H9 (cell line): Measurements from ENCODE around the gene PTPRN2. TPM values are rescaled to one million over a fixed set of nuclear protein-coding genes. Genes with fewer than 3 reads are reported as not detected.

Experiments used
- DNase-seq: peaks from one replicate; pipeline ENCODE4 v3.0.0-alpha.2; 2017
- H2AFZ ChIP-seq: one replicate; pipeline ENCODE4 v1.6.1; 2013; ENCODE audit warnings: mild to moderate bottlenecking, low read length, control low read depth, moderate library complexity
- H2AK5ac ChIP-seq: 2 replicates; pipeline ENCODE4 v1.6.1; 2013; ENCODE audit warnings: low read length, control low read depth, mixed read lengths; ENCODE audit not compliant: insufficient read length
- H2BK120ac ChIP-seq: one replicate; pipeline ENCODE4 v1.6.1; 2013; ENCODE audit warnings: low read depth, mild to moderate bottlenecking, low read length, control low read depth, inconsistent platforms; ENCODE audit not compliant: poor library complexity, severe bottlenecking
- H2BK12ac ChIP-seq: 2 replicates; pipeline ENCODE4 v1.6.1; 2013; ENCODE audit warnings: low read length, control low read depth, mixed read lengths, low read depth; ENCODE audit not compliant: insufficient read length
- H2BK15ac ChIP-seq: 2 replicates; pipeline ENCODE4 v1.6.1; 2013; ENCODE audit warnings: low read depth, low read length, control low read depth
- H2BK20ac ChIP-seq: one replicate; pipeline ENCODE4 v1.6.1; 2013; ENCODE audit warnings: low read depth, mild to moderate bottlenecking, low read length, control low read depth, inconsistent platforms; ENCODE audit not compliant: poor library complexity, severe bottlenecking
- H2BK5ac ChIP-seq: 2 replicates; pipeline ENCODE4 v1.6.1; 2013; ENCODE audit warnings: low read length, control low read depth, mixed read lengths; ENCODE audit not compliant: insufficient read length
- H3K14ac ChIP-seq: 2 replicates; pipeline ENCODE4 v1.6.1; 2013; ENCODE audit warnings: low read length, control low read depth; ENCODE audit not compliant: insufficient read depth
- H3K18ac ChIP-seq: 2 replicates; pipeline ENCODE4 v1.6.1; 2013; ENCODE audit warnings: low read depth, mild to moderate bottlenecking, mixed read lengths, low read length, control low read depth; ENCODE audit not compliant: insufficient read length
- H3K23ac ChIP-seq: 2 replicates; pipeline ENCODE4 v1.6.1; 2013; ENCODE audit warnings: low read length, control low read depth, mixed read lengths, low read depth; ENCODE audit not compliant: insufficient read length
- H3K23me2 ChIP-seq: 2 replicates; pipeline ENCODE4 v1.6.1; 2013; ENCODE audit warnings: low read depth, mild to moderate bottlenecking, mixed read lengths, low read length, control low read depth; ENCODE audit not compliant: insufficient read length, poor library complexity, severe bottlenecking
- H3K27ac ChIP-seq: 2 replicates; pipeline ENCODE4 v1.5.1; 2013; ENCODE audit warnings: low read length, control low read depth, mixed read lengths, low read depth; ENCODE audit not compliant: insufficient read length
- H3K27me3 ChIP-seq: 2 replicates; pipeline ENCODE4 v1.6.1; 2013; ENCODE audit warnings: low read length, control low read depth, inconsistent platforms; ENCODE audit not compliant: insufficient read depth
- H3K4ac ChIP-seq: 2 replicates; pipeline ENCODE4 v1.6.1; 2013; ENCODE audit warnings: low read depth, mild to moderate bottlenecking, control low read depth, inconsistent platforms, low read length, moderate library complexity
- H3K4me1 ChIP-seq: 2 replicates; pipeline ENCODE4 v1.6.1; 2013; ENCODE audit warnings: low read length, control low read depth, inconsistent platforms; ENCODE audit not compliant: insufficient read depth
- H3K4me2 ChIP-seq: 2 replicates; pipeline ENCODE4 v1.6.1; 2013; ENCODE audit warnings: low read length, control low read depth, mixed read lengths; ENCODE audit not compliant: insufficient read length, insufficient read depth
- H3K56ac ChIP-seq: 2 replicates; pipeline ENCODE4 v1.6.1; 2013; ENCODE audit warnings: low read depth, mild to moderate bottlenecking, mixed read lengths, low read length, control low read depth; ENCODE audit not compliant: insufficient read length
- H3K79me1 ChIP-seq: 2 replicates; pipeline ENCODE4 v1.6.1; 2013; ENCODE audit warnings: low read depth, mild to moderate bottlenecking, moderate library complexity, low read length, control low read depth, inconsistent platforms; ENCODE audit not compliant: insufficient read depth, poor library complexity, severe bottlenecking
- H3K79me2 ChIP-seq: 2 replicates; pipeline ENCODE4 v1.6.1; 2013; ENCODE audit warnings: low read length, control low read depth, inconsistent platforms; ENCODE audit not compliant: insufficient read depth
- H3K9ac ChIP-seq: 2 replicates; pipeline ENCODE4 v1.6.1; 2013; ENCODE audit warnings: low read length, control low read depth, mixed read lengths; ENCODE audit not compliant: insufficient read length; ENCODE audit errors: extremely low read depth
- H3K9me3 ChIP-seq: one replicate; pipeline ENCODE4 v1.6.1; 2013; ENCODE audit warnings: low read depth, low read length, inconsistent platforms; ENCODE audit not compliant: control insufficient read depth
- H3T11ph ChIP-seq: one replicate; pipeline ENCODE4 v1.6.1; 2013; ENCODE audit warnings: mild to moderate bottlenecking, low read length, control low read depth, inconsistent platforms
- H4K20me1 ChIP-seq: one replicate; pipeline ENCODE4 v1.6.1; 2013; ENCODE audit not compliant: control insufficient read depth, insufficient read length, insufficient read depth
- H4K5ac ChIP-seq: 2 replicates; pipeline ENCODE4 v1.6.1; 2013; ENCODE audit warnings: low read depth, mild to moderate bottlenecking, mixed read lengths, low read length, control low read depth; ENCODE audit not compliant: insufficient read length
- H4K8ac ChIP-seq: replicated peaks from 2 replicates; pipeline ENCODE4 v1.6.1; 2013; ENCODE audit warnings: low read length, control low read depth, mixed read lengths, low read depth; ENCODE audit not compliant: insufficient read length
- H4K91ac ChIP-seq: 2 replicates; pipeline ENCODE4 v1.6.1; 2013; ENCODE audit warnings: low read depth, mild to moderate bottlenecking, moderate library complexity, mixed read lengths, low read length, control low read depth; ENCODE audit not compliant: insufficient read length
- H3K27ac Mint-ChIP-seq, 3 experiments: 2 replicates in 2 of 3; 3 replicates in 1 of 3; pipeline ENCODE4 v1.8.0; 2020 to 2021; ENCODE audit warnings: mixed read lengths in 3 of 3, mild to moderate bottlenecking in 1 of 3, moderate library complexity in 1 of 3
- H3K27me3 Mint-ChIP-seq: 2 replicates; pipeline ENCODE4 v1.8.0; 2021; ENCODE audit warnings: low read depth, mild to moderate bottlenecking, moderate library complexity, mixed read lengths
- H3K36me3 Mint-ChIP-seq, 3 experiments: 2 replicates in 2 of 3; 3 replicates in 1 of 3; pipeline ENCODE4 v1.8.0; 2020 to 2021; ENCODE audit warnings: low read depth in 3 of 3, mixed read lengths in 3 of 3; ENCODE audit not compliant: insufficient read depth in 1 of 3
- H3K4me1 Mint-ChIP-seq, 2 experiments: 2 replicates each; pipeline ENCODE4 v1.8.0; 2020; ENCODE audit warnings: mixed read lengths in 2 of 2
- H3K4me3 Mint-ChIP-seq, 2 experiments: 2 replicates in 1 of 2; 3 replicates in 1 of 2; pipeline ENCODE4 v1.8.0; 2020 to 2021; ENCODE audit warnings: mild to moderate bottlenecking in 2 of 2, mixed read lengths in 2 of 2, moderate library complexity in 1 of 2
- H3K9me3 Mint-ChIP-seq, 2 experiments: 2 replicates in 1 of 2; 3 replicates in 1 of 2; pipeline ENCODE4 v1.8.0; 2020; ENCODE audit warnings: mild to moderate bottlenecking in 2 of 2, mixed read lengths in 2 of 2, moderate library complexity in 1 of 2
- CTCF ChIP-seq: fragments of 200-600 bp; sonication (generic); conservative IDR thresholded peaks from 3 replicates; pipeline ENCODE4 v1.8.0; 2021; ENCODE audit warnings: antibody characterized with exemption, mild to moderate bottlenecking
- WGBS: extraction: QIAGEN DNeasy Blood & Tissue Kit; methylation state at CpG from one replicate; pipeline ENCODE4 v1.1.7; 2013; ENCODE audit warnings: missing lambda C conversion rate, low lambda C conversion rate, mixed read lengths; ENCODE audit not compliant: insufficient read length; ENCODE audit errors: extremely low coverage; 5-methylcytosine and 5-hydroxymethylcytosine counted together
- total RNA-seq: library from RNA; stranded (reverse); gene quantifications from 2 replicates; pipeline ENCODE4 v1.2.1, GENCODE V29; 2021

The PTPRN2 gene
- total RNA-seq, 1 experiment from 2014 or later: 5.2 TPM

GRCh38 chr7:158117341-158118222 is 470.0 kb downstream of the PTPRN2 start:
- H2AFZ ChIP-seq: no peak overlapping the region
- H3K4me2 ChIP-seq: no peak overlapping the region
- TF ChIP-seq CTCF: no peak
- no peak overlapping the region for H4K91ac ChIP-seq
- H2BK120ac ChIP-seq: no peak overlapping the region
- H2AK5ac ChIP-seq: no peak overlapping the region
- no peak overlapping the region for H2BK20ac ChIP-seq
- H3K23me2 ChIP-seq: no peaks in the 10 kb centered on the region
- no peaks in the 10 kb centered on the region for H3K79me1 ChIP-seq
- H4K20me1 ChIP-seq: no peaks in the 10 kb centered on the region
- no peak overlapping the region for H3K56ac ChIP-seq
- no peak overlapping the region for H3K27ac ChIP-seq
- no peaks in the 10 kb centered on the region for H3K79me2 ChIP-seq
- H2BK12ac ChIP-seq: no peak overlapping the region
- no peak overlapping the region for H3K23ac ChIP-seq
- no CpG with 5 or more reads among the region's 1 CpG for WGBS
- no peak for DNase-seq
- Mint-ChIP-seq H3K27me3 (peaks cover 4% of the 10 kb centered on the region), H3K4me3 (no peak overlapping the region), H3K36me3 (peaks cover 3 to 9% (median 6%) of the 10 kb centered on the region in 3 experiments), H3K27ac (no peak overlapping the region), H3K9me3 (peaks cover 31 to 36% of the 10 kb centered on the region in 2 experiments), H3K4me1 (no peaks in the 10 kb centered on the region)
- no peaks in the 10 kb centered on the region for H3K4me1 ChIP-seq
- H3K14ac ChIP-seq: no peak overlapping the region
- H3K4ac ChIP-seq: no peak overlapping the region
- H2BK15ac ChIP-seq: no peak overlapping the region
- H2BK5ac ChIP-seq: no peak overlapping the region
- no peak overlapping the region for H3K18ac ChIP-seq
- H3K27me3 ChIP-seq: no peaks in the 10 kb centered on the region
- H3K9ac ChIP-seq: no peak overlapping the region
- no peak overlapping the region for H3T11ph ChIP-seq
- H4K8ac ChIP-seq: no peak overlapping the region
- no peaks in the 10 kb centered on the region for H3K9me3 ChIP-seq
- no peak overlapping the region for H4K5ac ChIP-seq
